Measurements from ENCODE around the gene GBX2. TPM values are rescaled to one million over a fixed set of nuclear protein-coding genes. Genes with fewer than 3 reads are reported as not detected.
A peak's percentile ranks its signal among the peaks of the same experiment; 100 is the strongest.

GBX2 gene
- 24.4 and 27.3 TPM in 2 replicates for total RNA-seq (2014; rRNA removed; shearing (Covaris generic))

GRCh38 chr2:236168110-236169080 lies at the start of gene GBX2:
Gene GBX2, minus strand, starts transcription at chr2:236168386. Its CDS starts 415 bp downstream, at chr2:236167971.
- Histone ChIP-seq H3K36me3 (replicated peaks; ENCODE audit: control insufficient read depth, insufficient read depth, low read length) (no peaks in the 10 kb centered on the region), H3K4me3 (ENCODE audit: insufficient read depth, low read depth, low read length) (peak within 1 kb of the TSS; percentile 66), H3K27me3 (ENCODE audit: control insufficient read depth, insufficient read depth, low read length) (peaks cover 93% of the 10 kb centered on the region)
- DNase-seq, result peak; percentile 99

GRCh38 chr2:236217926-236218325 lies 49.7 kb upstream of the GBX2 start:
- Histone ChIP-seq H3K27me3 (ENCODE audit: control insufficient read depth, insufficient read depth, low read length) (no peaks in the 10 kb centered on the region), H3K36me3 (replicated peaks; ENCODE audit: control insufficient read depth, insufficient read depth, low read length) (no peaks in the 10 kb centered on the region), H3K4me3 (ENCODE audit: insufficient read depth, low read depth, low read length) (no peak overlapping the region)
- no peak for DNase-seq

GRCh38 chr2:236216711-236217110 lies 48.5 kb upstream of the GBX2 start:
- no peak overlapping the region for H3K4me3 ChIP-seq (ENCODE audit: insufficient read depth, low read depth, low read length)
- DNase-seq, result no peak
- H3K27me3 ChIP-seq (ENCODE audit: control insufficient read depth, insufficient read depth, low read length), result no peaks in the 10 kb centered on the region
- H3K36me3 ChIP-seq (replicated peaks; ENCODE audit: control insufficient read depth, insufficient read depth, low read length), result no peaks in the 10 kb centered on the region

DNA sequence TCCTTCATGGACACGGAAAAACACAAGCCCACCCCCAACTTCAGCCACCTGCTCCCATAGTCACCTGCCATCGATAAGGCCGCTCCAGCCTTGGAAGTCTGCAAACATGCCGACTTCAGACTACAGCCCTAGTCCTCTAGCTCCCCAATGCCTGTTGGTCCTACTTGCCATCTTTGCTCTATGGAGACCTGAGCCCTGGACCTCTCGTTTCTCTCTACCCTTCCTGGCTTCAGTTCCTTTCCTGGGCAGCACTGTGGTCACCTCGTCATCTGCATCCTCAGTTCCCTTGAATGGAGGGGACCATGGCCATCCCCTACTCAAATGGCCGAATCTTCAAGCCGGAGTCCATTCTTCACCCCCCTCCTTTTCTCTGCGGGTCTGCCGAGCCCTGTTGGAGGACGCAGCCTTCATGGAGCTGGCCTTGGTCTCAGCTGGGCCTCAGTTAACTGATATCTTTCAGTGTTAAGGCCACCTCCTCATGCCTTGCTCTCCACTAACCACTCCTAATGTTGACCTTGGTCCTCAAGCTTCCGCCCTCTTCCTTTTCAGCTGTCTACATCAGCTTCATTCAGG lies 47.7 kb upstream of the GBX2 start:
- DNase-seq, result no peak
- no peaks in the 10 kb centered on the region for H3K36me3 ChIP-seq (replicated peaks; ENCODE audit: control insufficient read depth, insufficient read depth, low read length)
- no peak overlapping the region for H3K4me3 ChIP-seq (ENCODE audit: insufficient read depth, low read depth, low read length)
- H3K27me3 ChIP-seq (ENCODE audit: control insufficient read depth, insufficient read depth, low read length), result no peaks in the 10 kb centered on the region

DNA sequence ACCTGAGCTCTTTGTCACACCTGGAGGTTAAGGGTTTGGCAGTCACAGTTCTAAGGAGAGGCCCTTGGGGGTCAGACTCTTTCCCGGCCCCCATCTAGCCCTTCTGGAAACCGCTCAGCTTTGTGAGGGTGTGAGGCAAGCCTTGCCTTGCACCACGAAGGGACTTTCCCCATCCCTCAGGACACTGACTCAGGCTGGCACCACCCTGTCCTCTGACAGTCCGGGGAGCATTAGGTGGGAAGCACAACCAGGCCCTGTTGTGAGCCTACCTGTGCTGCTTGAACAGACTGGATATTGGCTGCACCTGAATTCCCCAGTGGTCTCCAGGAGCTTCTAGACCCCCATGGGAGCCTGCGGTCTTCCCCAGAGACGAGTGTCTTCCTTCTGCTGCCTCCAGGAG lies 47.0 kb upstream of the GBX2 start:
- Histone ChIP-seq H3K27me3 (ENCODE audit: control insufficient read depth, insufficient read depth, low read length) (no peaks in the 10 kb centered on the region), H3K36me3 (replicated peaks; ENCODE audit: control insufficient read depth, insufficient read depth, low read length) (no peaks in the 10 kb centered on the region), H3K4me3 (ENCODE audit: insufficient read depth, low read depth, low read length) (no peak overlapping the region)
- DNase-seq, result no peak

- Histone ChIP-seq H3K27me3 (ENCODE audit: control insufficient read depth, insufficient read depth, low read length) (no peaks in the 10 kb centered on the region), H3K4me3 (ENCODE audit: insufficient read depth, low read depth, low read length) (no peak overlapping the region), H3K36me3 (replicated peaks; ENCODE audit: control insufficient read depth, insufficient read depth, low read length) (no peaks in the 10 kb centered on the region)
- no peak for DNase-seq
Observed at GRCh38 chr2:236214376-236214995, 46.3 kb upstream of the GBX2 start.

- no peak overlapping the region for H3K4me3 ChIP-seq (ENCODE audit: insufficient read depth, low read depth, low read length)
- H3K36me3 ChIP-seq (replicated peaks; ENCODE audit: control insufficient read depth, insufficient read depth, low read length), result no peaks in the 10 kb centered on the region
- no peaks in the 10 kb centered on the region for H3K27me3 ChIP-seq (ENCODE audit: control insufficient read depth, insufficient read depth, low read length)
- no peak for DNase-seq
Observed at GRCh38 chr2:236211296-236211695, 43.1 kb upstream of the GBX2 start.

DNA sequence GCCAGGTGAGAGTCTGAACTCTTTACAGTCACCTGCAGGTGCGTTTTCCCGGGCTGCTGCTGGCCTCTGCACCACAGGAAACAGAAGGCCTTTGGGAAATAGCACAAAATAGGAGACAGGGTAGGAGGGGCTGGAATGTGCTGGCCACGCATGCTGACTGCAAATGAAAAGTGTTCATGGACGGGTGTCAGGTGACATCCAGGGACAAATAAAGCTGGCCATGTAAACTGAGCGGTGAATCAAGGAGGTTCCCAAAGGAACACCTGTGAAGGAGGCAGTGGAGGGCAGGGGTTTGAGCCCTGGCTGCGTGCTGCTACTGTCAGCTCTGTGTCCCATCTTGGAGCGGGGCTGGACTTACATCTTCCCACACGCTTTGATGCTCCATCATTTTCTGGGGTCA lies 42.4 kb upstream of the GBX2 start:
- H3K27me3 ChIP-seq (ENCODE audit: control insufficient read depth, insufficient read depth, low read length), result no peaks in the 10 kb centered on the region
- no peak for DNase-seq
- H3K36me3 ChIP-seq (replicated peaks; ENCODE audit: control insufficient read depth, insufficient read depth, low read length), result no peaks in the 10 kb centered on the region
- no peak overlapping the region for H3K4me3 ChIP-seq (ENCODE audit: insufficient read depth, low read depth, low read length)

DNA sequence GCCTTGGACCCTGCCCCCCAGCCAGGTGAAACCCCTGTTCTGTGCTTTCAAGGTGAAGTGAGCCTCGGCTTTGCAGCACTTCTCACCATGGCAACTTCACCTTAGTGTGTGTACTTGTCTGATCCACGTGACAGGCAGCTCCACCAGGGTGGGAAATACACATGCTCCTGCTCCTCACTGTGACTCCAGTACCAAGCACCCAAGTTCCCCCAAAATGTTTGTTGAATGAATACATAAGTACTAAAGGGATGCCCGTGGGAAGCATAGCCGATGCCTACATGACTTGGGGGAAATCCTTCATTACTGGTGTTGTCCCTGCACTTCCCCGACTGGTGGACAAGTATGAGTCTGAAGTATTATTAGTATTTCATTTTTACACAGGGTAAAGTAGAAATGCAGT lies 41.8 kb upstream of the GBX2 start:
- no peaks in the 10 kb centered on the region for H3K27me3 ChIP-seq (ENCODE audit: control insufficient read depth, insufficient read depth, low read length)
- no peak for DNase-seq
- H3K36me3 ChIP-seq (replicated peaks; ENCODE audit: control insufficient read depth, insufficient read depth, low read length), result no peaks in the 10 kb centered on the region
- no peak overlapping the region for H3K4me3 ChIP-seq (ENCODE audit: insufficient read depth, low read depth, low read length)

GRCh38 chr2:236209535-236209934 lies 41.3 kb upstream of the GBX2 start:
- DNase-seq, result peak; percentile 72
- H3K27me3 ChIP-seq (ENCODE audit: control insufficient read depth, insufficient read depth, low read length), result no peaks in the 10 kb centered on the region
- no peaks in the 10 kb centered on the region for H3K36me3 ChIP-seq (replicated peaks; ENCODE audit: control insufficient read depth, insufficient read depth, low read length)
- no peak overlapping the region for H3K4me3 ChIP-seq (ENCODE audit: insufficient read depth, low read depth, low read length)

DNA sequence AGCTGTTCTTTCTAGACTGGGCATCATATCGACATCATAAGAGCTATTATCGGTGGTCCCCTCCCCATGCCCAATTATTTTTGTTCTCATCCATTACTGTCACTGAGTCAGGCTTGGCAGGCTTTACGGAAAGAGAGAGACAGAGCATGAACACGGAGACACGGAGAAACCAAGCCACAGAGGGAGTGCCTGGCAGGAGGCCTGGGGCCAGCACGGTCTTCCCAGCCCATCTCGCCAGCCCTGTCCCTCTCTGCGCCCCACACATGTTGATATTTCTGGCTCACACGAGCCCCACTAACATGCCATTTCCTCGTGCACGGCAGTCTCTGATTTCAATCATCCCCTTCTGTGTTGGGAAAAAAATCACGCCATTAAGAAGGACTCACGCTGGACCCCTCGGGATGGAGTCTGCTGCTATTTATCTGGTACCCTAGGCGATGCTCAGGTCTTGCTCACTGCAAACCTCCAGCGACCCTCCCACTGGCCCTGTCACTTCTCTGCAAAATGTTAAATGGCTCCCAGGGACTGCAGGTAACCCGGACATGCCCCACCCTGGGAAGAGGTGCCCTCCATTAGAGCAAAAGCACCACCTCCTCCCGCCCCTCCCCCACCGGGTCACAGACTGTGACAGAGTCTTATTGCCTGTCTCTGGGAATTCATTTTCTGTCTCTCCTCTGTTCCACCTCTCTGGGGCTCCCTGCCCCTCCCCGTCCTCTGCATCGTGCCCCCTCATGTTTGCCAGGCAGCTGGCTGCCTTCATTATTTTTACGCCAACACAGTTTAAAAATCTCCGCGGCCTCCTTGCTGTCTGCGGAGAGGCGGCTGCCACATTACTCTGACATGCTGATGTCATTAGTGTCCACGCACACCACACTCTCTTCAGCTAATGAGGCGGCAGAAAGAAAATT lies 40.1 kb upstream of the GBX2 start:
- H3K4me3 ChIP-seq (ENCODE audit: insufficient read depth, low read depth, low read length), result no peak overlapping the region
- no peak for DNase-seq
- no peaks in the 10 kb centered on the region for H3K36me3 ChIP-seq (replicated peaks; ENCODE audit: control insufficient read depth, insufficient read depth, low read length)
- no peaks in the 10 kb centered on the region for H3K27me3 ChIP-seq (ENCODE audit: control insufficient read depth, insufficient read depth, low read length)

DNA sequence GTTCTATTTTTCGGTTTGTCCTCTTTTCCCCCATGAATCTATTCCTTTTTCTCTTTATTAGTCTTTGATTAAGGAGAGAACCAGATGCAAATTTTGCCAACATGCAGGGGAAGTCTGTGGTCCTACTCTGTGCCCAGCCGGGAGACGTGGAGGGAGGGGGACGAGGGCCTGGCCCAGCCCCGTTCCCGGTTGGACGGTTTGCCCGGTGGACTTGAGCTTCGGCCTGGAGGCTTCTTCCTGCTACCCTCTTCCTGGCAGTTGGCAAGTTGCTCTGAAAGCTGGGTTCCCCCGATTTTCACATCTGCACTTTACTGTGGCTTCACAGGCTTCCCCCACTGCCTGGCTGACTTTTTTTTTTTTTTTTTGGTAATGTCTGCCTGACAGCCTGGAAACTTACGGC lies 39.3 kb upstream of the GBX2 start:
- DNase-seq, result no peak

DNA sequence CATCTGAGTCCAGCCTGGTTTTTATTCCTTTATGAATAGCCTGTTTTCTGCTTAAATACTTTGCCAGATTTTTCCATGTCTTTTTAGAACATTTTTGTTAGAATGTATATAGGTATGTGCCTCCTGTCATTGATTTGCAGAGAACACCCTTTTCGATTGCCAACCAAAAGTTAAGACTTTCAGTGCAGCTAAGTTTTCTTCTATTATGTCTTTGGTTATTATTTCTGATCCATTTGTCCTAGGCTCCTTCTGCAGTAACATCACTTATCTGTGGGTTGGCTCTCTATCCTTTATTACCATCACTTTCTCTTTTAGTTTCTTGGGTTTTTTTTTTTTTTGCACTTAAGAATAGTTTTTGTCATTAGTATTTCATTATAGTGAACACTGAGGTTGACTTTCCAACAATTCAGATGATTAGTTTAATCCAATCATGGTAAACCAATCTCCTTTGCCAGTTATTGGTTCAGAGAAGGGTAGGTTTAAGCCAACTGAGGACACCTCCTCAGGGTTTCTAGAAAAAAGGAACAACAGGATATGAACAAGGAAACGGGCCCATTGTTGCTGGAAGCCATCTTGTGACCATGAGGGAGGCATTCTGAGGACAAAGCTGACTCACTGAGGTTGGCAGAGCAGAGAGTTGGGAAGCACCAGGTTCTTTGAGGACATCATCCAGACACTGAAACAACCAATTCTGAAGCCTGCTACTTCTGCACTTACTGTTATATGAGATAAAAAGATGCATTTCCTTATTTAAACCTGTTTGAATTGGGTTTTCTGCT lies 37.9 kb upstream of the GBX2 start:
- no peak overlapping the region for H3K4me3 ChIP-seq (ENCODE audit: insufficient read depth, low read depth, low read length)

More for the DNA sequence above, 39.3 kb upstream of the GBX2 start:
- Histone ChIP-seq H3K36me3 (replicated peaks; ENCODE audit: control insufficient read depth, insufficient read depth, low read length) (no peaks in the 10 kb centered on the region), H3K27me3 (ENCODE audit: control insufficient read depth, insufficient read depth, low read length) (no peaks in the 10 kb centered on the region), H3K4me3 (ENCODE audit: insufficient read depth, low read depth, low read length) (no peak overlapping the region)

More for the DNA sequence above, 37.9 kb upstream of the GBX2 start:
- DNase-seq, result no peak
- Histone ChIP-seq H3K36me3 (replicated peaks; ENCODE audit: control insufficient read depth, insufficient read depth, low read length) (no peaks in the 10 kb centered on the region), H3K27me3 (ENCODE audit: control insufficient read depth, insufficient read depth, low read length) (no peaks in the 10 kb centered on the region)
